ENCODE results near the gene FCRLA. TPM values are rescaled to one million over a fixed set of nuclear protein-coding genes. Genes with fewer than 3 reads are reported as not detected.
"Not testable (repeated sequence)": the region's sequence is repeated elsewhere in the genome, so short reads cannot be mapped to it uniquely, and the experiment has no call there.

FCRLA gene
- total RNA-seq, 1 experiment from 2014 or later = 0.15 TPM

DNA sequence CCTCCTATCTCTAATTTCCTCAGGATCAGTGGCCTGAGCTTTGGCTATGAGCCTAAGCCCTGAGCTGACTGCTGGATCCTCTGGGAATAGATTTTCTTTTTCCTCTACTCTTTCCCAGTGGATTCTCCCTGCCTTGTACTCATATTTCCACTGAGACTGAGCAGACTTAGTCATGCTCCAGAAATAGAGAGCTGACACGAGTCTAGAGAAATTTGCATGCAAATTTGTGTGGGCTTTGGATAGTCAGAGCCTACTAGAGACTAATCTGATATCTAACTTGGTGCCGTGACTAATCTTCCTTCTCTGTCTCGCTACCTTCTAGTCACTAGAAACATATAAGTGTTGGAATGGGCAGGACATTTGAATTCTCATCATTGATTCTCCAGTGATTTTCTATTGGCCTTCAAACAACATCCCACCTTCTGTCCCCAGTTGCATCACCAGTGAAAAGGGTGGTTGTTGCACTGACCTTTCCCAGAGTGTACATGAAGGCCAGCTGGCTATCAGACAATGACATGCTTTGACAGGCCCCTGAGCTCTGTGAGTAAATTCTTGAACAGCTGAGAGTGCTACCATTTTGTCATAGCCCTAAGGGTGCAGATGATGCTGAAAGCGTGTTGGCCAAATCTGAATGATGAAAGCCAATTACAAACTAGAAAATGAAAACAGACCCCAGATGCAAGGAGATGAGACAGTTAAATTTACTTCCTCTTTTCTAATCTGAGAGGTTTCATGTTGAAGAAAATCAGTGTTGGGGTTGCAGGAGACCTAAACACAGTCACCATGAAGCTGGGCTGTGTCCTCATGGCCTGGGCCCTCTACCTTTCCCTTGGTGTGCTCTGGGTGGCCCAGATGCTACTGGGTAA is at the start of gene FCRLA (continued):
- TF ChIP-seq, protein P1, sequence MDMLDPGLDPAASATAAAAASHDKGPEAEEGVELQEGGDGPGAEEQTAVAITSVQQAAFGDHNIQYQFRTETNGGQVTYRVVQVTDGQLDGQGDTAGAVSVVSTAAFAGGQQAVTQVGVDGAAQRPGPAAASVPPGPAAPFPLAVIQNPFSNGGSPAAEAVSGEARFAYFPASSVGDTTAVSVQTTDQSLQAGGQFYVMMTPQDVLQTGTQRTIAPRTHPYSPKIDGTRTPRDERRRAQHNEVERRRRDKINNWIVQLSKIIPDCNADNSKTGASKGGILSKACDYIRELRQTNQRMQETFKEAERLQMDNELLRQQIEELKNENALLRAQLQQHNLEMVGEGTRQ (CRISPR knock-in tag; IDR thresholded peaks at IDR 0.05) = no peak
- TF ChIP-seq PRRX2 (CRISPR knock-in tag; IDR thresholded peaks at IDR 0.05) = no peak
- TF ChIP-seq, protein P2, sequence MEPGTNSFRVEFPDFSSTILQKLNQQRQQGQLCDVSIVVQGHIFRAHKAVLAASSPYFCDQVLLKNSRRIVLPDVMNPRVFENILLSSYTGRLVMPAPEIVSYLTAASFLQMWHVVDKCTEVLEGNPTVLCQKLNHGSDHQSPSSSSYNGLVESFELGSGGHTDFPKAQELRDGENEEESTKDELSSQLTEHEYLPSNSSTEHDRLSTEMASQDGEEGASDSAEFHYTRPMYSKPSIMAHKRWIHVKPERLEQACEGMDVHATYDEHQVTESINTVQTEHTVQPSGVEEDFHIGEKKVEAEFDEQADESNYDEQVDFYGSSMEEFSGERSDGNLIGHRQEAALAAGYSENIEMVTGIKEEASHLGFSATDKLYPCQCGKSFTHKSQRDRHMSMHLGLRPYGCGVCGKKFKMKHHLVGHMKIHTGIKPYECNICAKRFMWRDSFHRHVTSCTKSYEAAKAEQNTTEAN (CRISPR knock-in tag; IDR thresholded peaks at IDR 0.05) = no peak

DNA sequence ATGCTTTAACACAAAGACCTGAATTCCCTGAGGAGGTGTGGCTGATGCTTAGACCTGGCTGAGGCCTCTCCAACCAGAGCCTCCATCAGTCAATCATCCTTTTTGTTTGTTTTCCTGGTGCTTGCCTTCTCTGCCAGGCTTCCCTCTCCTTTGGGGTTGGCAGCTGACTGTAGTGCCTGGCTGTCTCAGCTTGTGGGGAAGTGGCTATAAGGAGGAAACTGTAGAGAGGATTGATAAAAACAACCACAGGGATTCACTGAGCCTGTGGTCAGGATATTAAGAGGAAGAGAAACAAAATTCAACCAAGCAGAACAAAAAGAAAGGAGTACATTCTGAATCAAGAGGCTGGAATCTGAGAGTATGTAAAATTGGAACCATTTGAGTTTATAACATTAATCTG is 48.5 kb upstream of the FCRLA start:
- ATAC-seq; H3K36me3 Mint-ChIP-seq; H3K27ac Mint-ChIP-seq; H3K4me3 Mint-ChIP-seq; H3K27me3 Mint-ChIP-seq (ENCODE audit: low read depth); POLR2A ChIA-PET; DNase-seq (ENCODE audit: low spot score); CTCF ChIA-PET; H3K4me1 Mint-ChIP-seq; H3K9me3 Mint-ChIP-seq: not testable (repeated sequence)

DNA sequence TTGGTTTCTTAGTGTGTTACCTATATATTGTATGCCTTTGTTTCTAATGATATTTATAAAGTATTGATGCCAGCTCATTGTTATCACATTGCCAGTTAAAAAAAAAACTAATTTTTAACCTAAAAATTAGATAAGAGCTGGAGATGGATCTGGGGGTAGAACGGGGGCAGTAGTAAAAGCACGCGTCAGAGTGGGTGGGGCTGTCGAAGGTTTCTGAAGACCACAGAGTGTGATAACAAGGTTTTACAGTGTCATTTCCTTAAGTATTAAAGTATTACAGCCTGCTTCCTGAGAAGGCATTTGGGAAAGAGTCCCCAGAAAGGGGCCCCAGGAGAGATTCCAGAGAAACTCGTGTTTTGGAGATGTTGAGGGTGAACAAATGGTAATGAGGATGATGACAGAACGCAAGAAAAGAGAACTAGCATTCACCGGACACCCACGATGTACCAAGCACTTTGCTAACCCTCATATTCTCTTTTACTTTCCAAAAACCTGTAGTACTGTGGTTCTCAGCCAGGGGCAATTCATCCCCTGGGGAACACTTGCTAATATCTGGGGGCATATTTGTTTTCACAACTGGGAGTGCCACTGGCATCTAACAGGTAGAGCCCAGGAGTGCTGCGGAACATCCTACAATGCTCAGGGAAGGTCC is 45.2 kb upstream of the FCRLA start:
- POLR2A ChIA-PET; DNase-seq (ENCODE audit: low spot score); ATAC-seq; H3K27ac Mint-ChIP-seq; CTCF ChIA-PET; H3K9me3 Mint-ChIP-seq; H3K4me3 Mint-ChIP-seq; H3K4me1 Mint-ChIP-seq; H3K36me3 Mint-ChIP-seq; H3K27me3 Mint-ChIP-seq (ENCODE audit: low read depth): not testable (repeated sequence)

DNA sequence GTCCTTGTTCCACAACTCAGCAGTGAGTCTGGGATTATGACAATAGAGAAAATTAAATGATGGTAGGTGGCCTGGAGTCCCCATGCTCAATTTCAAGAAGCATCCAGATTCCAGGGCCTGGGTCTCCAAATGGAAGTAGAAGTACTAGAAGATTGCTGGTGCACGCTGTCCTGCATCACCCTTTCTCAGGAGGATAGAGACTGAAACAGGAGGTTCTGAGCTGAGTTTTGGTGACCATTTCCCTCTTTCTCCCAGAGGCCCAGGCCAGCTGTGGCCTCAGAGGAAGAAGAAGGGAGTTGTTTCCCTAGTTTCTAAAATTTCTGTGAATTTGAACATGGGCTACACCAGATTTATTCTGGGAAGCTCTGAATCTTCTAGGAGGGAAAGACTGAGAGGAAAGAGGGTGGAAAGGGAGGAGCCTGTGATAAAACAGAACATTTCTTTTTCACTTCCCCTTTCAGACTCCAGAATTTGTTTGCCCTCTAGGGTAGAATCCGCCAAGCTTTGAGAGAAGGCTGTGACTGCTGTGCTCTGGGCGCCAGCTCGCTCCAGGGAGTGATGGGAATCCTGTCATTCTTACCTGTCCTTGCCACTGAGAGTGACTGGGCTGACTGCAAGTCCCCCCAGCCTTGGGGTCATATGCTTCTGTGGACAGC is 44.2 kb upstream of the FCRLA start, which contains the start of gene FCGR2B:
TSS of gene FCGR2B (plus strand) at position 460 of the 656 bp plus-strand sequence. CDS start at position 559, 99 bp downstream.
- H3K27me3 Mint-ChIP-seq (ENCODE audit: low read depth); H3K4me1 Mint-ChIP-seq; H3K9me3 Mint-ChIP-seq; CTCF ChIA-PET; H3K36me3 Mint-ChIP-seq; H3K4me3 Mint-ChIP-seq; ATAC-seq; H3K27ac Mint-ChIP-seq; POLR2A ChIA-PET; DNase-seq (ENCODE audit: low spot score): not testable (repeated sequence)

DNA sequence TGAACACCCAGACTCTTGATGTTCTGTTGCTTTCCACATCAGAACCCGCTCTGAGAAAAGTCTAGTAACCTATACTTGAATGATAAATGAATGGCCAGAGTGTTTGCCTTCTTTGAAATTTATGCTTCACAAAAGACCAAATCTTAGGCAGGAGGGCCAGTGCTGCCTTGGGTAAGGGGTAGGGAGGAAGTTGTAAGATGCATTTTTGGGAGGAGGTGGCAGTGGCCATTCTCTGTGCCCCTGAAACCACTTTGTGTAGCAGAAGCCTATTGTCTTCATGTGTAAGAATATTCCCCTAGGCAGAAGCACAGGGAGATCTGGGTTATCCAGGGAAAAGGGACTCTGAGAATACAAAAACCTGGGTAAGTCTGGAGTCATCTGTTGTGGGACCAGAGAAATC is 43.5 kb upstream of the FCRLA start:
- H3K36me3 Mint-ChIP-seq; H3K4me3 Mint-ChIP-seq; CTCF ChIA-PET; DNase-seq (ENCODE audit: low spot score); H3K27ac Mint-ChIP-seq; H3K27me3 Mint-ChIP-seq (ENCODE audit: low read depth); POLR2A ChIA-PET; H3K9me3 Mint-ChIP-seq; ATAC-seq; H3K4me1 Mint-ChIP-seq: not testable (repeated sequence)

DNA sequence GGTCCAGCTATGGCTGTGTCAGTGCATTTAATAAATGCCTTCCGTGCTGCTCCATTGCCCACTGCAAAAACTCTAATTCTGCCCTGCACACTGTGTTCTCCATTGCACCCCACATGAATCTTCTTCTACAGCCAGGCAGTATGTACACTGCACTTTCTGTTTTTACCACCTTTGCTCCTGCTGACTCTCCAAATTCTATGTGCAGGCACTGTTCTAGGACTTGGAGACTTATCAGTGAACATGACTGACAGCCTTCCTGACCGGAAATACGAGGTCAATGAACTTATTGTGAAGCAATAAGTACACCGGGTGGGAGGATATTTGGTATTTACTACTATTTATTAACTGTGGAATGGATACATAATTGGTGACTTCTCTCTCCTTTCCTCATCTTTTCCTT is 42.3 kb upstream of the FCRLA start:
- POLR2A ChIA-PET; H3K4me3 Mint-ChIP-seq; H3K9me3 Mint-ChIP-seq; ATAC-seq; H3K27ac Mint-ChIP-seq; H3K36me3 Mint-ChIP-seq; CTCF ChIA-PET; H3K27me3 Mint-ChIP-seq (ENCODE audit: low read depth); DNase-seq (ENCODE audit: low spot score); H3K4me1 Mint-ChIP-seq: not testable (repeated sequence)

DNA sequence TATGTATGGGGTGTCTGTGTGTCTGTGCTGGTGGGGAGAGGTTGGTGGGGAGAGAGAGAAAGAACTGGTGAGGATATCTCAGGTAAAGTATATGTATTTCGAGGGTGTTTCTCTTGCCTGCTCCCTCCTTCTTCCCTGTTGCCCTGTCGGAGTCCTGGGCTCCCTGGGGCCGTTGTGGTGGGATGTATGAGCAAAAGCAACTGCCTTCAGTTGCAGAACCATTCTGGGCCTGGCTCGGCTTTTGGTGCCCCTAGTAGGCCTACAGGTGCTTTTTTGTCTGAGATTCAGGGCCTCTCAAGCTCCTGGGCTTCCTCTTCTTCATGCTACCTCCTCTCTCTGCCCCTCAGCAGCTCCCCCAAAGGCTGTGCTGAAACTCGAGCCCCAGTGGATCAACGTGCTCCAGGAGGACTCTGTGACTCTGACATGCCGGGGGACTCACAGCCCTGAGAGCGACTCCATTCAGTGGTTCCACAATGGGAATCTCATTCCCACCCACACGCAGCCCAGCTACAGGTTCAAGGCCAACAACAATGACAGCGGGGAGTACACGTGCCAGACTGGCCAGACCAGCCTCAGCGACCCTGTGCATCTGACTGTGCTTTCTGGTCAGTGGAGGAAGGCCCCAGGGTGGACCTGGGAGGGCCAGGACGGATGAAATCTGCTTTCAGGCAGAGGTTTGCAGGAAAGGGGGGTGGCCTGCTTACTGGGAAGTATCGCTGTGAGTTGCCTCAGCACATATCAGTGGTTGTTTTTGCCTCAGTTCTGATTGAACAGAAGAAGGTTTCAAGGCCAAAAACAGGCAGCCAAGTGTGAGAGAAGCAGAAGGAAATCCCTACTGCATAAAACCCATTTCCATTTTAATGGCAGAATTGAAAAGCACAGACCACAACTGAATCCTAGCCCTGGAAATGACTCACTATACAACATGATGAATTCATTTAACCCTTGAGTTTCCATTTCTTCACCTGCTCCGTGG is 35.7 kb upstream of the FCRLA start:
- peaks cover 15% of the 10 kb centered on the region for H3K4me1 Mint-ChIP-seq
- H3K27me3 Mint-ChIP-seq (ENCODE audit: low read depth); H3K9me3 Mint-ChIP-seq; H3K27ac Mint-ChIP-seq; DNase-seq (ENCODE audit: low spot score); CTCF ChIA-PET; H3K36me3 Mint-ChIP-seq; H3K4me3 Mint-ChIP-seq; POLR2A ChIA-PET: not testable (repeated sequence)
- ATAC-seq = peak; percentile 43
- TF ChIP-seq ZNF263 (CRISPR knock-in tag; IDR thresholded peaks at IDR 0.05; ENCODE audit: low read depth) = peak; percentile 80; the same call in 1 of the 2 replicates

DNA sequence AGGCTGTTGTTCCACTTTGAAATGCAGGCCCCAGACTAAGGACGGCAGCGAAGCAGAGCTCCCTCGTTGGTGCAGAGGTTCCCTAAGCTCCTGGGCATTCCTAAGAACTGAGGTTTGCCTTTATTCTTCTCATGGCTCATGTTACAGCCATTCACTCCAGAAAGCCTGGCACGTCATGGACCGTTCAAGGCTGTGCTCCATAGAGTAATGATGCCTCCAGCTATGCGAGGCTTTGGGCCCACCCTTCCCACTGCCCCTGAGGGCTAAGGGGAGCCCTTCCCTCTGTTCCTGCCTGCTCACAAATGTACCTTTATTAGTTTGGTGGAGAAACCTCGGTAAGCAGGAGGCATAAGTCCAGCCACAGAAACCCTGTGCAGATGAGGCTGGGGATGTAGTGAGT is 33.6 kb upstream of the FCRLA start:
- H3K27me3 Mint-ChIP-seq (ENCODE audit: low read depth); H3K36me3 Mint-ChIP-seq; H3K9me3 Mint-ChIP-seq; H3K4me3 Mint-ChIP-seq; POLR2A ChIA-PET; ATAC-seq; CTCF ChIA-PET; H3K27ac Mint-ChIP-seq; DNase-seq (ENCODE audit: low spot score): not testable (repeated sequence)
- H3K4me1 Mint-ChIP-seq = peaks cover 25% of the 10 kb centered on the region

DNA sequence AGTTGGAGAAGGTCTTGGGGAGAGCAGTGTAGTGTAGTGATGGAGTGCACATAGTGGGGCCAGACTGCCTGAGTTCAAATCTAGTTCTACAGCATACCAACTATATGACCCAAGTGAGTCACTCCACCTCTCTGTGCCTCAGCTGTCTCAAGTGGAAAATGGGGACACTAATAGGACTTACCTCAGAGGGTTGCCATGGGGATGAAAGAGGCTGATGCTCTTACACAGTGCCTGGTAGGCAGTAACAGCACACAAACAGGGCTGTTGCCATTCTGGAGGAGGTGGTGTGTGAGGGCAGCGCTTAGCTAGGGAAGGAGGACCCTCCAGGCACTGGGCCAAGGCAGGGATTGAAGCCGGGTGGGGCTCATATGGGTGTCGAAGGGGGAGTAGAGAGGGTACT is 32.6 kb upstream of the FCRLA start:
- peaks cover 25% of the 10 kb centered on the region for H3K4me1 Mint-ChIP-seq
- H3K9me3 Mint-ChIP-seq; DNase-seq (ENCODE audit: low spot score); POLR2A ChIA-PET; H3K27ac Mint-ChIP-seq; CTCF ChIA-PET; H3K36me3 Mint-ChIP-seq; ATAC-seq; H3K27me3 Mint-ChIP-seq (ENCODE audit: low read depth); H3K4me3 Mint-ChIP-seq: not testable (repeated sequence)

DNA sequence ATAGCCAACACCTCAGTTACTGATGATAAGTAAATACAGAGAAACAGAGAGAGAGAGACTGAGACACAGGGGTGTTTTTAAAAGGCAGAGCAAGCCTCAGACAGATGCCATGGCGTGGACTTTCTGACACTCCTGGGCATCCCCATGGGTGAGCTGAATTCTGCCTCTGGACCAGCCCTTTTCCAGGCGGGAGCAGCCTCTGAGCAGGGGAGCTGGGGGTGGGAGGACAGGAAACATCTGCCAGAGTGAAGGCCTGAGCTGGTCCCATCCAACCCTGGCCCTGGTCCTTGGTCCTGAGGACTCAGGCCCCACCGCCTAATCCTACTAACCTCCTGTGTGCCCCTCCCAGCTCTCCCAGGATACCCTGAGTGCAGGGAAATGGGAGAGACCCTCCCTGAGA is 32.1 kb upstream of the FCRLA start:
- CTCF ChIA-PET; POLR2A ChIA-PET; H3K36me3 Mint-ChIP-seq; H3K9me3 Mint-ChIP-seq; H3K27ac Mint-ChIP-seq; H3K4me3 Mint-ChIP-seq; ATAC-seq; DNase-seq (ENCODE audit: low spot score); H3K27me3 Mint-ChIP-seq (ENCODE audit: low read depth): not testable (repeated sequence)
- peaks cover 25% of the 10 kb centered on the region for H3K4me1 Mint-ChIP-seq
